ENCODE results near the gene MTURN. TPM values are rescaled to one million over a fixed set of nuclear protein-coding genes. Genes with fewer than 3 reads are reported as not detected.
A peak's percentile ranks its signal among the peaks of the same experiment; 100 is the strongest.

Gene MTURN
- total and polyA plus RNA-seq, 9 of the 15 experiments (the other 6 are each of a cell fraction or from before 2014, with no cell fraction given) = 0.94 to 14.8 (median 6.4) TPM

- Histone ChIP-seq H3K27ac (ENCODE audit: extremely low read depth, low read depth, low read length) (peak overlapping the region; percentile 12; the same call in 2 of the 3 replicates), H3K4me3 (no peak overlapping the region), H4K20me1 (replicated peaks; ENCODE audit: control insufficient read depth, insufficient read depth, low read length) (no peaks in the 10 kb centered on the region), H3K9me1 (ENCODE audit: control insufficient read depth, insufficient read depth, low read length) (no peaks in the 10 kb centered on the region), H3K9me3 (replicated peaks; ENCODE audit: control insufficient read depth, insufficient read depth, low read depth, low read length) (no peaks in the 10 kb centered on the region), H3K79me2 (ENCODE audit: control insufficient read depth, insufficient read depth, low read length) (no peaks in the 10 kb centered on the region), H3K27me3 (ENCODE audit: control insufficient read depth in 2 of 2, insufficient read depth in 2 of 2, low read length in 2 of 2) (peaks cover 6 to 11% of the 10 kb centered on the region in 2 experiments; a peak in 3 of 5 replicates), H3K36me3 (ENCODE audit: control insufficient read depth, insufficient read depth, low read length) (no peaks in the 10 kb centered on the region), H3K4me1 (replicated peaks in 1 of 2; ENCODE audit: control insufficient read depth in 2 of 2, insufficient read depth in 2 of 2, low read length in 2 of 2) (peaks cover 12 to 42% of the 10 kb centered on the region in 2 experiments), H3K4me2 (ENCODE audit: insufficient read depth, low read length) (peak overlapping the region; percentile 56; the same call in 1 of the 2 replicates), H2AFZ (ENCODE audit: low read depth, low read length) (peak overlapping the region; percentile 71), H3K9ac (ENCODE audit: insufficient read depth in 1 of 2, low read depth in 2 of 2, low read length in 2 of 2) (no peak overlapping the region)
- peak; percentile 56 for ATAC-seq
- in situ Hi-C loops (cut with MboI) = loop anchor here (5.0 to 10.0 kb wide), 3 partner anchors 250 to 573 kb away; no protein-coding TSS in a partner anchor
- BruUV-seq (replicated peaks) = no TSS peak
- CTCF ChIA-PET (ENCODE audit: low intra/inter-chr PET ratio) = interaction anchor here (0.6 to 0.7 kb wide), 2 partner anchors 284 to 404 kb away, joined by 3 to 4 read pairs; no protein-coding TSS in a partner anchor
- POLR2A ChIA-PET = interaction anchor here (0.8 to 1.4 kb wide), 3 partner anchors 15 to 415 kb away, joined by 3 to 5 read pairs (median 4); no protein-coding TSS in a partner anchor
- intact Hi-C loops (cut with micrococcal nuclease) = loop anchor here (5.0 to 10.0 kb wide), 3 partner anchors 110 to 583 kb away; no protein-coding TSS in a partner anchor
- peak in 2 of 4 experiments; percentile 49 to 55 for DNase-seq (ENCODE audit: extremely low read depth in 1 of 4, low spot score in 3 of 4)
- 2% methylated on average over 3 of the region's 3 CpGs for WGBS (ENCODE audit: insufficient coverage, low coverage, missing lambda C conversion rate)
- peak; percentile 83 for FAIRE-seq
- TF ChIP-seq PURB (CRISPR knock-in tag; IDR thresholded peaks at IDR 0.05; ENCODE audit: low read depth) = no peak
- no peak for TF ChIP-seq PCBP2 (IDR thresholded peaks at IDR 0.05; ENCODE audit: low read depth, low read length, poor library complexity, severe bottlenecking)
- TF ChIP-seq TRIM28 (IDR thresholded peaks at IDR 0.05) = peak; percentile 38; the same call in 1 of the 2 replicates
- TF ChIP-seq ZNF174 (CRISPR knock-in tag; IDR thresholded peaks at IDR 0.05) = no peak
- TF ChIP-seq ZNF449 (CRISPR knock-in tag; IDR thresholded peaks at IDR 0.05) = no peak
- TF ChIP-seq EHMT2 (IDR thresholded peaks at IDR 0.05) = no peak
- TF ChIP-seq CHD1 (IDR thresholded peaks at IDR 0.05; ENCODE audit: low read length) = no peak
- TF ChIP-seq, protein P1, sequence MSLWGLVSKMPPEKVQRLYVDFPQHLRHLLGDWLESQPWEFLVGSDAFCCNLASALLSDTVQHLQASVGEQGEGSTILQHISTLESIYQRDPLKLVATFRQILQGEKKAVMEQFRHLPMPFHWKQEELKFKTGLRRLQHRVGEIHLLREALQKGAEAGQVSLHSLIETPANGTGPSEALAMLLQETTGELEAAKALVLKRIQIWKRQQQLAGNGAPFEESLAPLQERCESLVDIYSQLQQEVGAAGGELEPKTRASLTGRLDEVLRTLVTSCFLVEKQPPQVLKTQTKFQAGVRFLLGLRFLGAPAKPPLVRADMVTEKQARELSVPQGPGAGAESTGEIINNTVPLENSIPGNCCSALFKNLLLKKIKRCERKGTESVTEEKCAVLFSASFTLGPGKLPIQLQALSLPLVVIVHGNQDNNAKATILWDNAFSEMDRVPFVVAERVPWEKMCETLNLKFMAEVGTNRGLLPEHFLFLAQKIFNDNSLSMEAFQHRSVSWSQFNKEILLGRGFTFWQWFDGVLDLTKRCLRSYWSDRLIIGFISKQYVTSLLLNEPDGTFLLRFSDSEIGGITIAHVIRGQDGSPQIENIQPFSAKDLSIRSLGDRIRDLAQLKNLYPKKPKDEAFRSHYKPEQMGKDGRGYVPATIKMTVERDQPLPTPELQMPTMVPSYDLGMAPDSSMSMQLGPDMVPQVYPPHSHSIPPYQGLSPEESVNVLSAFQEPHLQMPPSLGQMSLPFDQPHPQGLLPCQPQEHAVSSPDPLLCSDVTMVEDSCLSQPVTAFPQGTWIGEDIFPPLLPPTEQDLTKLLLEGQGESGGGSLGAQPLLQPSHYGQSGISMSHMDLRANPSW (CRISPR knock-in tag; IDR thresholded peaks at IDR 0.05) = no peak
- no peak for TF ChIP-seq ZKSCAN1 (IDR thresholded peaks at IDR 0.05; ENCODE audit: low read depth, low read length)
- TF ChIP-seq BRD9 (IDR thresholded peaks at IDR 0.05; ENCODE audit: low read depth, partially characterized antibody) = no peak
- no peak for TF ChIP-seq ZNF184 (CRISPR knock-in tag; IDR thresholded peaks at IDR 0.05)
- peak; percentile 84 for TF ChIP-seq PKNOX1 (IDR thresholded peaks at IDR 0.05)
- no peak for TF ChIP-seq CREB1 (IDR thresholded peaks at IDR 0.05)
- TF ChIP-seq CREB1 (CRISPR knock-in tag; IDR thresholded peaks at IDR 0.05) = no peak
- no peak for TF ChIP-seq TAF7 (tag; IDR thresholded peaks at IDR 0.05)
- TF ChIP-seq SLC30A9 (CRISPR knock-in tag; IDR thresholded peaks at IDR 0.05) = no peak
- TF ChIP-seq TEAD4 (IDR thresholded peaks at IDR 0.05; ENCODE audit: low read length) = peak; percentile 41; the same call in 1 of the 2 replicates
- no peak for TF ChIP-seq TEAD4 (CRISPR knock-in tag; IDR thresholded peaks at IDR 0.05; ENCODE audit: borderline replicate concordance)
- TF ChIP-seq ZNF408 (CRISPR knock-in tag; IDR thresholded peaks at IDR 0.05; ENCODE audit: low read depth) = no peak
Measured at GRCh38 chr7:30162133-30162532, 27.3 kb downstream of the MTURN start.
